Epithelial cell of prostate (primary cell): ENCODE measurements around the gene AKT1.

Experiments
- DNase-seq: peaks from one replicate; pipeline ENCODE4 v3.0.0-alpha.2; 2011; ENCODE audit warnings: low read depth, low spot score
- H3K27ac ChIP-seq: fragments of 450-650 bp; 2 replicates; pipeline ENCODE4 v1.5.1; 2017; ENCODE audit warnings: mild to moderate bottlenecking

AKT1 gene

DNA sequence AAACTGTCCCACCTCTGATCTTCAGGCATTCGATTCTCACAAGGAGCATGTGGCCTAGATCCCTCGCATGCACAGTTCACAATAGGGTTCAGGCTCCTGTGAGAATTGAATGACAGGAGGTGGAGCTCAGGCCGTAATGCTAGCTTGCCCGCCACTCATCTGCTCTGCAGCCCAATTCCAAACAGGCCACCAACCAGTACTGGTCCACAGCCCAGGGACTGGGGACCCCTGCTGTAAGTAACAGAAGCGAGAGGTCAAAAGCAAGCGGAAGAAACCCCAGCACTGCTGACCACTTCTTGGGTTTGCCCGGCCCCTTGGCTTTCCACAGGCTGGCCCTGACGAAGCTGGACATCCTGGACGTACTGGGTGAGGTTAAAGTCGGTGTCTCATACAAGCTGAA, 51.1 kb downstream of the AKT1 start:
- no peak overlapping the region for H3K27ac ChIP-seq
- no peak for DNase-seq

DNA sequence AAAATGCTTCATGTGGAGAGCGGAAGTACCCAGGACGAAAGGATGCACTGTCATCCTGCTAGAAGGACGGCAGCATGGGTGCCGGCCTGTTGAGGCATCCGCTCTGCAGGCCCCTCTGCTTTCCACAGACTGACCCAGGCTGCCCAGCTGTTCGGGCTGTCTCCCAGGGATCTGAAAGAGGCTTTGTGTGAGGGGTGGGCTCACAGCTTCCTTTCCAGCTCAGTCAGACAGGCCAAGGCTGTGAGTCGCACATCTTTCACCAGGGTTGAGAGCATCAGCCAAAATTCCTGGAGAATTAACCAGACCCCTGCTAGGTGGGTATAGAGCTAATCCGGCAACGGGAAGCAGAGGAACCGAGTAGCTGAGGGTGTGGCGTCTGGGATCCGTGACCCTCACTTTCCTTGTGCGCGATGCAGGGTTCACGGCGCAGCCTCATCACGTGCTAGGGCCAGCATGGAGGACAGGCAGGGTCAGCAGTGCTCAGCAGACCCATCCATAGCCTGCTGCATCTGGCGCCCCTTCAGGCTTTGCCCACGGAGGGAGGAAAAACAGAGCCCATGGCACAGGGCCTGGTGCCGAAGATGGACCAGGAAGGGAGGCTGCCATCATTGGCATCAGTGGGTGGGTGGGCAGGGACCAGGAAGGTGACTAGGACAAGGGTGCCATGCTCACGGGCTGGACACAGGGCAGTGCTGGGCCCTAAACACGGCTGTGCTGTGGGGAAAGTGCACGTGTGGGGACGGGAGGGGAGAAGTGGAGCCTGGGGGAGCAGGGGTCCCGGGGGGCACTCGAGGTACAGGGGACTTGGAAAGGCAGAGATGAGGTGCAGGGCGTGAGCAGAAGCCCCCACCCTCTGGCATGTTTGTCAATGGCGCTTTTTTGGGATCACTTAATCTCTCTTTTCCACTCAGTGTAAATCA, 51.8 kb downstream of the AKT1 start:
- no peak overlapping the region for H3K27ac ChIP-seq
- DNase-seq = no peak

GRCh38 chr14:104742586-104743455, 52.7 kb downstream of the AKT1 start:
- no peak for DNase-seq
- no peak overlapping the region for H3K27ac ChIP-seq

DNA sequence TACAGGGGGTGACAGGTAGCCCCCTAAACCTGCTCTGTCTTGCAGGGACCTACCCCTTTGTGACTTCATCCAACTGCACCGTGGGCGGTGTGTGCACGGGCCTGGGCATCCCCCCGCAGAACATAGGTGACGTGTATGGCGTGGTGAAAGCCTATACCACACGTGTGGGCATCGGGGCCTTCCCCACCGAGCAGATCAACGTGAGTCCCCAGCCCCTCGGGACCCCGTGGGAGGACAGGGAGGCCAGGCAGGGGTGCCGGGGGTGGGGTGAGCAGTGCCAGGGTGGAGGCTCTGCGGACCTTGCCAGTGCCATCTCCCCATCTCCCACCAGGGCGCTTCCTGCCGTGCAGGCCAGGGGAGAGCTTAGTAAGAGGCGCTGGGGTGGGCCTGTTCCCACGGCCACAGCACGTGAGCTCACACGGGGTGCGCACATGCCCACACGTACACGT, 53.7 kb downstream of the AKT1 start:
- no peak for DNase-seq
- no peak overlapping the region for H3K27ac ChIP-seq

- no peak overlapping the region for H3K27ac ChIP-seq
- no peak for DNase-seq
Measured at GRCh38 chr14:104741108-104741802, 54.3 kb downstream of the AKT1 start.

- no peak overlapping the region for H3K27ac ChIP-seq
- DNase-seq = no peak
Measured at GRCh38 chr14:104739546-104740516, 55.7 kb downstream of the AKT1 start.

- no peak for DNase-seq
Measured at GRCh38 chr14:104739026-104739425, 56.5 kb downstream of the AKT1 start.

DNA sequence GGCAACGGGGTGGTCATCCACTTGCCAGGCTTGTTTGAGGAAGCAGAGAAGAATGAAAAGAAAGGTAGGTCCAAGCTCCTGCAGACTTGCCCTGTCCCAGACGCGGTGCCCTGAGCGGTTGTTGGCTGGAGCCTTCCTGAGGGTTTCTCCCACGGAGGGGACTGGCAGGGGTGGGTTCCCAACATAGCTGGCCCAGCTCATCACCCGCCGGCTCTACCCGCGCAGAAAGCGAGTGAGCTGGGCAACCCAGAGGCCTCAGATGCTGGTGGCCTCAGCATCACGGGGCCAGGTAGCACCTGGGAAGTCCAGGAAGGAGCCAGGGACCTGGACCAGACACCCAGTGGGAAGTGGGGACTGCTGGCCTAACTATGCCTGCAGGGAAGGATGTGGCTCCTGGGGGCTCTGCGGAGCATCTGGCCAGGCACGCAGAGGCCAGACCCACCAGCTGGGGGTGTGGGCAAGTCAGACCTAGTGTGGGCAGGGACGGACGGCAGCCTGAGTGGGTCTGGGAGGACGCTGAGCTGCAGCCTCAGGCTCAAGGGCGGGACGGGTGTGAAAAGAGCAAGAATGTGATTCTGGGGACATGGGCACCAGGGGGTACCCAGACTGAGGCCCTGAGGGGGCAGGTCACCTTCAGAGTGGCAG, 57.1 kb downstream of the AKT1 start:
- H3K27ac ChIP-seq = no peak overlapping the region
- no peak for DNase-seq

More at GRCh38 chr14:104739026-104739425, 56.5 kb downstream of the AKT1 start:
- no peak overlapping the region for H3K27ac ChIP-seq

DNA sequence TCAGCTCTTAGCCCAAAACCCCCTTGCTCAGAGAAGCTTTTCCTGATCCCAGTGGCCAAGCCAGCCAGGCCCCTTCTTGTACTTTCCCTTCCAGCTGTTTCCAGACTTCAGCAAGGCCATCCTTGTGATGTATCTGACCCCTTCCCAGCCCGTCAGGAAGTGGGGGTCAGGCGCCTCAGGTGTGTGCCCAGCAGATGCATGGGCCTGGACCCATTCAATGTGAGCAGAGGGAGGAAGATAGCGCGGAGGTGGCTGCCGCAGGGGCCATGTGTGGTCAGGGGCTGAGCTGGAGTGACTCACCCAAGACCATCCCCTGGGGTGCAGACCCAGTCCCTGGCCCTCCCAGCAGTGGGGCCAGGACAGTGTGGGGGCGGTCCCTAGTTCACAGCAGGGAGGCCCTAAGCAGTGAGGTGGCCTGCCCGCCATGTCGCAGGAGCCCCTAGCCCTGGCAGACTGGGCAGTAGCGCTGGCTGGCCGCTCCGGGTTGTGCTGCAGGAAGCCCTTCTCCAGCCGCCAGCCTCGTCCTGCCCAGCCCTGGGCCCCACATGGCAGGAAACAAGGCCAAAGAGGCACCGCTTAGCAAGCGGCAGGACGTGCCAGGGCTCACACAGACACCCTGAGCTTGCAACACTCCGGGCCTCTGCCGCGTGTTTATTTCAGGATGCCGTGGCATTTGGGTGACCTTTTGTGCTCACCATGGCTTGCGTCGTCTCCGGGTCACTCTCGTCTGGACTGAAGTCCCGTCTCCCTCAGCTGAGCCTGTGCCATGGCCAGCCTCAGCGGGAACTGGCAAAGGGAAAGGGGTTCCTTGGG, 59.5 kb downstream of the AKT1 start:
- H3K27ac ChIP-seq = peak overlapping the region; percentile 44
- no peak for DNase-seq

GRCh38 chr14:104734991-104735779, 60.4 kb downstream of the AKT1 start:
- no peak overlapping the region for H3K27ac ChIP-seq
- DNase-seq = no peak

DNA sequence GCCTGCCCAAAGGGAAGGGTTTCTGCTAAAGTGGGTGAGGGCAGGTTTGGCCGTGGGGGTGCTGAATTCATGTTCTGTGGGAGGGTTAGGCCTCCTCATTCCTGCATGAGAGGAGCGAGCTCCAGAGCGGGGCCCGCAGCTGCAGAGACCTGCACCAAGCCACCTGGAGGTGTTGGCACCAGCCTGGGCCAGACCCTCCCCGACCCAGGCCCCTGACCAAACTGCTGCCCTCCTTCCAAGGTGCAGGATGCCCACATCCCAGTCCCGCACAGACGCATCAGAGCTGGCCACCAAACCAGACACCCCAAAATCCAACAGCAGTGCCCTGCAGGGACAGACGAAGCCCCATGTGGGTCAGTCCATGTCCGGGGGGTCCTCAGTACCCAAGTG, 61.0 kb downstream of the AKT1 start:
- H3K27ac ChIP-seq = no peak overlapping the region
- no peak for DNase-seq

DNA sequence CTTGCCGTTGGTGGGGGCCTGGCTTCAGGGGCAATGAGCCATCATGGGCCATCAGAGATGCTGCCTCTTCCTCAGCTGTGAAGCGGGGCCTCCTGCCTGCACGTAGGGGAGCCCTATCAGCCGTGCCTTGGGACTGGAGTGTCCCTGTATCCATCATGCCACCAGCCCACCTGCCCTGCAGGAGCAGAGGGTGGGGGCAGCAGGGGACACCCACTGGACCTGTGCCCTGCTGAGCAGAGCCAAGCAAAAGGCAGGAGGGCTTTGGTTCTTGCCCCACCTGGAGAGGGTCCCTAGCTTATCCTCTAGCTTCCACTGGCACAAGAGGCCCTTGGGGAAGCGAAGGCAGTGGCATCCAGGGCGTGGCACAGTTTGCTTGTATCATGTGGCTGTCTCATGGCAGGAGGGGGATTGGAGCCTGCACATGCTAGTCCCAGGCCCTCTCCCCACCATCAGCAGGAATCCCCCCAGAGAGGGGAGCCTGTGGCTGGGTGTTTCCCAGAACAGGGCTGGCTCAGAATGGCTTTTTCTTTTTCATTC, 61.4 kb downstream of the AKT1 start:
- no peak overlapping the region for H3K27ac ChIP-seq

GRCh38 chr14:104732931-104733681, 62.4 kb downstream of the AKT1 start:
- peak overlapping the region; percentile 45 for H3K27ac ChIP-seq
- DNase-seq = no peak

More for the DNA sequence above, 61.4 kb downstream of the AKT1 start:
- no peak for DNase-seq

- H3K27ac ChIP-seq = peak overlapping the region; percentile 45
- DNase-seq = no peak
Measured at GRCh38 chr14:104732355-104732804, 63.2 kb downstream of the AKT1 start.

GRCh38 chr14:104731320-104732294, 63.9 kb downstream of the AKT1 start:
- H3K27ac ChIP-seq = no peak overlapping the region
- no peak for DNase-seq
